Suprapubic skin (tissue), 4 donors: ENCODE measurements around the gene FAH. TPM values are rescaled to one million over a fixed set of nuclear protein-coding genes. Genes with fewer than 3 reads are reported as not detected.

ENCODE experiments used
- DNase-seq, 2 donors: peaks; one replicate each; pipeline ENCODE4 v3.0.0-alpha.2; 2019; ENCODE audit warnings: low spot score in 2 of 2
- H3K27ac ChIP-seq: fragments of 200-600 bp; sonication (generic); one replicate; pipeline ENCODE4 v1.5.1; 2019
- H3K27me3 ChIP-seq: fragments of 200-600 bp; sonication (generic); one replicate; pipeline ENCODE4 v1.5.1; 2019
- H3K36me3 ChIP-seq: fragments of 200-600 bp; sonication (generic); one replicate; pipeline ENCODE4 v1.5.1; 2019
- H3K4me1 ChIP-seq: fragments of 200-600 bp; sonication (generic); one replicate; pipeline ENCODE4 v1.5.1; 2019
- H3K4me3 ChIP-seq: fragments of 200-600 bp; sonication (generic); one replicate; pipeline ENCODE4 v1.5.1; 2019; ENCODE audit warnings: mild to moderate bottlenecking
- H3K9me3 ChIP-seq: fragments of 200-600 bp; sonication (generic); one replicate; pipeline ENCODE4 v1.5.1; 2019
- CTCF ChIP-seq, 2 donors: fragments of 200-600 bp in 1 of 2; fragments of 450-650 bp in 1 of 2; sonication (generic) in 1 of 2; IDR thresholded peaks; one replicate each; pipeline ENCODE4 v1.5.1; 2016 to 2019; ENCODE audit warnings: antibody characterized with exemption in 2 of 2, mild to moderate bottlenecking in 1 of 2, moderate library complexity in 1 of 2
- EP300 ChIP-seq: sonication (generic); formaldehyde crosslinking; IDR thresholded peaks from one replicate; pipeline ENCODE4 v1.6.1; 2017; ENCODE audit warnings: antibody characterized with exemption
- POLR2A ChIP-seq, 2 donors: fragments of 450-650 bp; IDR thresholded peaks; one replicate each; pipeline ENCODE4 v1.6.1; 2017; ENCODE audit warnings: antibody characterized with exemption in 2 of 2, mild to moderate bottlenecking in 2 of 2, moderate library complexity in 2 of 2
- POLR2AphosphoS5 ChIP-seq, 3 donors: sonication (generic); formaldehyde crosslinking; IDR thresholded peaks; one replicate each; pipeline ENCODE4 v1.6.1; 2017; ENCODE audit warnings: antibody characterized with exemption in 3 of 3
- WGBS: methylation state at CpG from one replicate; pipeline ENCODE4 v1.1.5; 2018; 5-methylcytosine and 5-hydroxymethylcytosine counted together
- total RNA-seq, 4 donors: library from RNA; depleted of rRNA; stranded (reverse); fragments of >200 nt; gene quantifications; one replicate each; pipeline ENCODE4 v1.1.0, GENCODE V29; 2016

The FAH gene
- total RNA-seq, 4 donors from 2014 or later: 10.8 to 16.3 (median 12.1) TPM

DNA sequence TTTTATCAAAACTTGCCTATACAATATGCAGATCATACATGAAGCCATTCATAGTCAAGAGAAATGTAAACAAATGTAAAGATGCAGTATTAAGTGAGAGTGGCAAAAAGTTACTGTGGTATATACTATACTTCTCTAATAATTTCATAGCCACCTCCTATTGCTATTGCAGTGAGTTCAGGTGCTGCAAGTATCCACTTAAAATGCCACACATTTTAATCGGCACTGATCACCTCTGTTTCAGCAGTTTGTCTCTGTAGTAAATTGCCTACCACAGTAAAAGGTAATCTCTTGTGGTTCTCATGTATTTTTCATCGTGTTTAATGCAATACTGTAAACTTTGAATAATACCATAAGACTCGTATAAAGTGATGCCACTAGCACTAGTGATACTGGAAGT lies 20.4 kb upstream of the FAH start:
- Histone ChIP-seq H3K27me3 (no peaks in the 10 kb centered on the region), H3K9me3 (no peaks in the 10 kb centered on the region), H3K4me3 (no peak overlapping the region), H3K36me3 (peaks cover 53% of the 10 kb centered on the region), H3K27ac (no peak overlapping the region), H3K4me1 (no peaks in the 10 kb centered on the region)
- no peak for TF ChIP-seq CTCF (IDR thresholded peaks at IDR 0.05)
- TF ChIP-seq EP300: no peak
- TF ChIP-seq POLR2AphosphoS5 (IDR thresholded peaks at IDR 0.05): no peak
- TF ChIP-seq POLR2A (IDR thresholded peaks at IDR 0.05): no peak
- WGBS: 88% methylated on average over 3 of the region's 3 CpGs
- DNase-seq: no peak

- peaks cover 45% of the 10 kb centered on the region for H3K36me3 ChIP-seq
- no peak for DNase-seq
- H3K27me3 ChIP-seq: no peaks in the 10 kb centered on the region
- H3K4me1 ChIP-seq: no peaks in the 10 kb centered on the region
- no peak overlapping the region for H3K27ac ChIP-seq
- no peaks in the 10 kb centered on the region for H3K9me3 ChIP-seq
- WGBS: 91% methylated on average over 3 of the region's 3 CpGs
- no peak overlapping the region for H3K4me3 ChIP-seq
- TF ChIP-seq POLR2AphosphoS5 (IDR thresholded peaks at IDR 0.05) (no peak), CTCF (IDR thresholded peaks at IDR 0.05) (no peak), EP300 (no peak), POLR2A (IDR thresholded peaks at IDR 0.05) (no peak)
These were observed 15.9 kb upstream of the FAH start for GRCh38 chr15:80136854-80137253.

DNA sequence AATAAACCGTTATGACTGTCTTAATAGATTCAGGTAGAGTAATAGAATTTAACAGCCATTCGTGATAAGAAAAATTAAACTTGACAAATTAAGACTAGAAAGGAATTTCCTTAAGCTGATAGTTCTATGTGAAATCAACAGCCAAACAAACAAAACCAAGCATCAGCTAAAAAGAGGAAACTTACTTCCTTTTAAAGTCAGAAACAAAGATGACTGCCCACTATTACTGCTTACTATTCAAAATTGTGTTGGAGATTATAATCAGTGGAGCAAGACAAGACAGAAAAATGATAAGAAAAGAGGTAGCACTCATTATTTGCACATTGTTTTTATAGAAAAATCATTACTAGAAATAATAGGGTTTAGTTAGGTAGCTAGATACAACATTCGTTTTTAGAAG lies 13.8 kb upstream of the FAH start:
- TF ChIP-seq POLR2AphosphoS5 (IDR thresholded peaks at IDR 0.05) (no peak), EP300 (no peak), POLR2A (IDR thresholded peaks at IDR 0.05) (no peak), CTCF (IDR thresholded peaks at IDR 0.05) (no peak)
- Histone ChIP-seq H3K9me3 (no peaks in the 10 kb centered on the region), H3K4me1 (no peaks in the 10 kb centered on the region), H3K4me3 (no peak overlapping the region), H3K36me3 (peaks cover 29% of the 10 kb centered on the region), H3K27ac (no peak overlapping the region), H3K27me3 (no peaks in the 10 kb centered on the region)
- no peak for DNase-seq
- WGBS: 87% methylated on average over 3 of the region's 3 CpGs

GRCh38 chr15:80140909-80141308 lies 11.9 kb upstream of the FAH start:
- Histone ChIP-seq H3K4me1 (no peaks in the 10 kb centered on the region), H3K36me3 (peaks cover 11% of the 10 kb centered on the region), H3K27me3 (no peaks in the 10 kb centered on the region), H3K27ac (no peak overlapping the region), H3K9me3 (no peaks in the 10 kb centered on the region), H3K4me3 (no peak overlapping the region)
- no peak for TF ChIP-seq CTCF (IDR thresholded peaks at IDR 0.05)
- no peak for TF ChIP-seq EP300
- no peak for TF ChIP-seq POLR2AphosphoS5 (IDR thresholded peaks at IDR 0.05)
- no peak for TF ChIP-seq POLR2A (IDR thresholded peaks at IDR 0.05)
- 96% methylated on average over 3 of the region's 4 CpGs for WGBS
- DNase-seq: no peak

DNA sequence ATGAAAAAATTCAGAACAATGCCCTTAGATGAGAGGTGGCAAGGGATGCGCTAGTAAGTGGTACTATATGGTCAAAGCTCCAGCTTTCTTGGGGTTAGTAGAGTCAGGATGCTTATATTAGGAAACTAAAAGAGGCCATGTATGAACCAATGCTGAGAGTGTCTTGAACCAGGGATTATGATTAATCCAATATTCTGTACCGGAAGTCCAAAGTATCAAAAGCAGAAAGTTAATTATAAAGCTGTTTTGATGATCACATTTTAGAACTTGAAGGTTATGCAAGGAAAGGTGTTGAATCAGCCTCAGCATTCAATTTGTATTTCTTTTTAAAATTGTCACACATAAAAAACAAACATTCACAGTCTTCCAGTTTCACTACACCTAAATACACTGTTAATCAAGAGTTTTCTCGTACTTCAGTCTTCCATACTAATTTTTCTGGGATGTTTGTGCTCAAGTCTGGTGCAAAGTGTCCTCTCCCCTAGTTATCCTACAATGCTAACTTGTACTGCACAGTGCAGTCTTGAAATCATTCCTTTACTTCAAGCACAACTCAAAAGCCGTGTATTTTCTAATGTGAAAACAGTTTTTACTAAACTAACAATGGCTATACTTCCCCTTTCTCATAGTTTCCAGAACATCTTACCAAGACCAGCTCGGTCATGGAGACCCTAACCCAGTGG lies 10.7 kb upstream of the FAH start:
- no peaks in the 10 kb centered on the region for H3K4me1 ChIP-seq

More for the DNA sequence above, 10.7 kb upstream of the FAH start:
- no peak for TF ChIP-seq CTCF (IDR thresholded peaks at IDR 0.05)
- no peak for TF ChIP-seq POLR2A (IDR thresholded peaks at IDR 0.05)
- TF ChIP-seq EP300: no peak
- no peak for TF ChIP-seq POLR2AphosphoS5 (IDR thresholded peaks at IDR 0.05)
- H3K4me3 ChIP-seq: no peak overlapping the region
- DNase-seq: no peak
- H3K27ac ChIP-seq: no peak overlapping the region
- H3K27me3 ChIP-seq: no peaks in the 10 kb centered on the region
- no peaks in the 10 kb centered on the region for H3K36me3 ChIP-seq
- WGBS: 87% methylated on average over 5 of the region's 5 CpGs
- H3K9me3 ChIP-seq: no peaks in the 10 kb centered on the region
